ENCODE measurements around the gene ARMC8.
"Not testable (repeated sequence)": the region's sequence is repeated elsewhere in the genome, so short reads cannot be mapped to it uniquely, and the experiment has no call there.

- TF ChIP-seq EZH2 (IDR thresholded peaks at IDR 0.05; ENCODE audit: borderline replicate concordance, insufficient read depth, low read length, poor library complexity, severe bottlenecking); CTCF (IDR thresholded peaks at IDR 0.05; ENCODE audit: poor library complexity, severe bottlenecking); EP300 (conservative IDR thresholded peaks at IDR 0.05; ENCODE audit: poor library complexity, severe bottlenecking); MXI1 (conservative IDR thresholded peaks at IDR 0.05; ENCODE audit: poor library complexity, severe bottlenecking); TAF1 (IDR thresholded peaks at IDR 0.05; ENCODE audit: low read depth): not testable (repeated sequence)
These were observed 44.9 kb upstream of the ARMC8 start for GRCh38 chr3:138142181-138142580.
